ENCODE results near the gene HERPUD2. TPM values are rescaled to one million over a fixed set of nuclear protein-coding genes. Genes with fewer than 3 reads are reported as not detected.

The HERPUD2 gene
- total and polyA plus RNA-seq, 2 donors (not counting 3 experiments of a cell fraction or from before 2014, with no cell fraction given) = 33.9 to 42.0 TPM

GRCh38 chr7:35650751-35651150 is 44.2 kb downstream of the HERPUD2 start:
- BruUV-seq (replicated peaks) = no TSS peak
- CTCF ChIA-PET = no interaction called here

More at GRCh38 chr7:35650751-35651150, 44.2 kb downstream of the HERPUD2 start:
- H3K9me1 ChIP-seq (replicated peaks; ENCODE audit: control insufficient read depth, extremely low read depth, insufficient read depth, low read length) = no peaks in the 10 kb centered on the region
- POLR2A ChIA-PET = no interaction called here
- DNase-seq (ENCODE audit: low read depth, low spot score) (no peak), FAIRE-seq (no peak)
- no peaks in the 10 kb centered on the region for H3K27me3 ChIP-seq (ENCODE audit: control insufficient read depth in 2 of 2, insufficient read depth in 2 of 2, low read length in 2 of 2)
- H4K20me1 ChIP-seq (replicated peaks; ENCODE audit: control insufficient read depth, extremely low read depth, insufficient read depth, low read length) = no peaks in the 10 kb centered on the region
- dilution Hi-C loops (cut with MboI; ENCODE audit: extremely low pct_ligation_motif_present, low sequenced_read_pairs) (no loop called here), intact Hi-C loops (cut with micrococcal nuclease) (no loop called here)
- H3K79me2 ChIP-seq (ENCODE audit: control insufficient read depth, insufficient read depth, low read length) = peaks cover 25% of the 10 kb centered on the region
- H3K4me3 ChIP-seq (replicated peaks in 1 of 3; ENCODE audit: insufficient read depth in 1 of 3, low read depth in 1 of 3, low read length in 3 of 3) = no peak overlapping the region
- no peak overlapping the region for H2AFZ ChIP-seq (ENCODE audit: low read depth, low read length)
- peaks cover 4% of the 10 kb centered on the region for H3K4me1 ChIP-seq (ENCODE audit: control insufficient read depth, extremely low read depth, insufficient read depth, low read length)
- H3K9ac ChIP-seq (replicated peaks; ENCODE audit: extremely low read depth, insufficient read depth, low read length) = no peak overlapping the region
- no peaks in the 10 kb centered on the region for H3K9me3 ChIP-seq (replicated peaks; ENCODE audit: control insufficient read depth, insufficient read depth, low read length)
- no peak overlapping the region for H3K27ac ChIP-seq (ENCODE audit: insufficient read depth, low read depth, low read length)
- no peak overlapping the region for H3K4me2 ChIP-seq (ENCODE audit: insufficient read depth, low read length)
- TF ChIP-seq MAX (IDR thresholded peaks at IDR 0.05; ENCODE audit: insufficient read depth, insufficient read length) = no peak
- no peak for TF ChIP-seq EZH2 (IDR thresholded peaks at IDR 0.05; ENCODE audit: borderline replicate concordance, low read depth, low read length, severe bottlenecking)
- TF ChIP-seq POLR2AphosphoS5 (IDR thresholded peaks at IDR 0.05; ENCODE audit: insufficient read depth, low read depth, low read length) = no peak
- TF ChIP-seq CTCF (IDR thresholded peaks at IDR 0.05; ENCODE audit: extremely low read depth in 1 of 2, insufficient read depth in 1 of 2, low read depth in 1 of 2, low read length in 2 of 2) = no peak
- no peak for TF ChIP-seq GATA2 (IDR thresholded peaks at IDR 0.05; ENCODE audit: insufficient read depth, insufficient read length, low read depth, low read length)
- TF ChIP-seq MYC (IDR thresholded peaks at IDR 0.05; ENCODE audit: low read depth, low read length) = no peak
- TF ChIP-seq POLR2A (IDR thresholded peaks at IDR 0.05; ENCODE audit: low read depth, low read length) = no peak
- no peak for TF ChIP-seq FOS (IDR thresholded peaks at IDR 0.05; ENCODE audit: borderline replicate concordance, insufficient read depth, low read length)
- TF ChIP-seq JUN (IDR thresholded peaks at IDR 0.05; ENCODE audit: borderline replicate concordance, insufficient read depth, insufficient read length, low read depth) = no peak
- H3K36me3 ChIP-seq (ENCODE audit: control insufficient read depth in 2 of 2, extremely low read depth in 1 of 2, insufficient read depth in 2 of 2, low read length in 2 of 2) = peaks cover 0 to 2% of the 10 kb centered on the region in 2 experiments

Data from endothelial cell of umbilical vein (primary cell).